IgD-negative memory B cell (primary cell): ENCODE results near the gene IP6K2. TPM values are rescaled to one million over a fixed set of nuclear protein-coding genes. Genes with fewer than 3 reads are reported as not detected.
A peak's percentile ranks its signal among the peaks of the same experiment; 100 is the strongest.

Experiments
- H3K27ac Mint-ChIP-seq, 3 donors: one replicate each; pipeline ENCODE4 v1.8.0; 2020 to 2022; ENCODE audit warnings: mild to moderate bottlenecking in 3 of 3, mixed read lengths in 3 of 3, moderate library complexity in 1 of 3
- H3K27me3 Mint-ChIP-seq: one replicate; pipeline ENCODE4 v1.8.0; 2021; ENCODE audit warnings: mixed read lengths
- H3K36me3 Mint-ChIP-seq: one replicate; pipeline ENCODE4 v1.8.0; 2020; ENCODE audit warnings: mild to moderate bottlenecking, mixed read lengths
- H3K4me1 Mint-ChIP-seq, 3 donors: one replicate each; pipeline ENCODE4 v1.8.0; 2020 to 2022; ENCODE audit warnings: mixed read lengths in 3 of 3, mild to moderate bottlenecking in 1 of 3
- H3K4me3 Mint-ChIP-seq, 4 donors: one replicate each; pipeline ENCODE4 v1.8.0; 2020 to 2022; ENCODE audit warnings: mild to moderate bottlenecking in 4 of 4, mixed read lengths in 4 of 4, moderate library complexity in 3 of 4
- H3K9me3 Mint-ChIP-seq, 3 donors: one replicate each; pipeline ENCODE4 v1.8.0; 2020 to 2021; ENCODE audit warnings: mixed read lengths in 3 of 3, mild to moderate bottlenecking in 1 of 3
- polyA plus RNA-seq: library from polyadenylated mRNA; unstranded; fragments of 300-500 nt; fragmentation: Illumina TruSeq; gene quantifications from one replicate; pipeline ENCODE4 v1.2.3, GENCODE V29; 2021

The IP6K2 gene
- polyA plus RNA-seq, 1 donor from 2014 or later = 43.4 TPM

GRCh38 chr3:48688032-48688736, 28.8 kb downstream of the IP6K2 start:
- Mint-ChIP-seq H3K4me3 (peak overlapping the region in 1 of 4 donors; percentile 63), H3K9me3 (no peaks in the 10 kb centered on the region), H3K27me3 (no peaks in the 10 kb centered on the region), H3K27ac (peak overlapping the region in 2 of 3 donors; percentile 23 to 31), H3K36me3 (peaks cover 1% of the 10 kb centered on the region), H3K4me1 (peaks cover 3 to 27% (median 16%) of the 10 kb centered on the region in 3 donors)

- Mint-ChIP-seq H3K4me3 (peak overlapping the region in 1 of 4 donors; percentile 84), H3K27me3 (no peaks in the 10 kb centered on the region), H3K9me3 (no peaks in the 10 kb centered on the region), H3K4me1 (peaks cover 3 to 23% (median 13%) of the 10 kb centered on the region in 3 donors), H3K36me3 (peaks cover 1% of the 10 kb centered on the region), H3K27ac (peak overlapping the region in 1 of 3 donors; percentile 41)
Measured at GRCh38 chr3:48687220-48687678, 29.8 kb downstream of the IP6K2 start.

GRCh38 chr3:48686538-48687219, 30.3 kb downstream of the IP6K2 start:
- no peaks in the 10 kb centered on the region for H3K9me3 Mint-ChIP-seq
- H3K36me3 Mint-ChIP-seq = peaks cover 1% of the 10 kb centered on the region
- no peaks in the 10 kb centered on the region for H3K27me3 Mint-ChIP-seq
- H3K4me3 Mint-ChIP-seq = peak overlapping the region; percentile 84 to 98 (median 91)
- H3K4me1 Mint-ChIP-seq = peaks cover 3 to 23% (median 13%) of the 10 kb centered on the region in 3 donors
- peak overlapping the region in 1 of 3 donors; percentile 84 for H3K27ac Mint-ChIP-seq

GRCh38 chr3:48685603-48686511, 31.2 kb downstream of the IP6K2 start, which contains the start of gene NCKIPSD:
NCKIPSD (minus strand) TSS chr3:48685915; CDS start chr3:48685807, 108 bp downstream.
- Mint-ChIP-seq H3K27me3 (no peaks in the 10 kb centered on the region), H3K9me3 (no peaks in the 10 kb centered on the region), H3K4me1 (peaks cover 3 to 22% (median 16%) of the 10 kb centered on the region in 3 donors), H3K4me3 (peak within 1 kb of the TSS; percentile 84 to 98 (median 91)), H3K36me3 (peaks cover 1% of the 10 kb centered on the region), H3K27ac (peak within 1 kb of the TSS; percentile 84 to 91 (median 90))

- Mint-ChIP-seq H3K4me1 (peaks cover 3 to 28% (median 22%) of the 10 kb centered on the region in 3 donors), H3K9me3 (no peaks in the 10 kb centered on the region), H3K36me3 (peaks cover 4% of the 10 kb centered on the region), H3K27ac (peak overlapping the region in 1 of 3 donors; percentile 84), H3K27me3 (no peaks in the 10 kb centered on the region), H3K4me3 (peak overlapping the region; percentile 84 to 98 (median 91))
Measured at GRCh38 chr3:48685293-48685602, 31.8 kb downstream of the IP6K2 start.

- Mint-ChIP-seq H3K4me1 (peaks cover 7 to 33% (median 28%) of the 10 kb centered on the region in 3 donors), H3K4me3 (peak overlapping the region; percentile 73 to 98 (median 86)), H3K27ac (peak overlapping the region in 2 of 3 donors; percentile 1 to 47), H3K27me3 (peaks cover 1% of the 10 kb centered on the region), H3K9me3 (no peaks in the 10 kb centered on the region), H3K36me3 (peaks cover 6% of the 10 kb centered on the region)
Measured at GRCh38 chr3:48684480-48685143, 32.4 kb downstream of the IP6K2 start.

GRCh38 chr3:48684054-48684349, 33.0 kb downstream of the IP6K2 start:
- H3K27me3 Mint-ChIP-seq = peaks cover 2% of the 10 kb centered on the region
- peak overlapping the region in 2 of 4 donors; percentile 3 to 84 for H3K4me3 Mint-ChIP-seq
- peaks cover 6% of the 10 kb centered on the region for H3K36me3 Mint-ChIP-seq
- no peaks in the 10 kb centered on the region for H3K9me3 Mint-ChIP-seq
- peaks cover 10 to 38% (median 34%) of the 10 kb centered on the region in 3 donors for H3K4me1 Mint-ChIP-seq
- peak overlapping the region in 1 of 3 donors; percentile 47 for H3K27ac Mint-ChIP-seq

GRCh38 chr3:48682786-48683185, 34.2 kb downstream of the IP6K2 start:
- Mint-ChIP-seq H3K27me3 (peaks cover 2% of the 10 kb centered on the region), H3K9me3 (no peaks in the 10 kb centered on the region), H3K4me3 (peak overlapping the region in 1 of 4 donors; percentile 22), H3K4me1 (peaks cover 10 to 42% (median 34%) of the 10 kb centered on the region in 3 donors), H3K27ac (no peak overlapping the region), H3K36me3 (peaks cover 7% of the 10 kb centered on the region)

GRCh38 chr3:48681974-48682610, 34.9 kb downstream of the IP6K2 start:
- Mint-ChIP-seq H3K27me3 (peaks cover 2% of the 10 kb centered on the region), H3K9me3 (no peaks in the 10 kb centered on the region), H3K4me3 (no peak overlapping the region), H3K27ac (no peak overlapping the region), H3K4me1 (peaks cover 10 to 42% (median 34%) of the 10 kb centered on the region in 3 donors), H3K36me3 (peaks cover 9% of the 10 kb centered on the region)

GRCh38 chr3:48681541-48681880, 35.5 kb downstream of the IP6K2 start:
- Mint-ChIP-seq H3K4me3 (no peak overlapping the region), H3K36me3 (peaks cover 9% of the 10 kb centered on the region), H3K4me1 (peaks cover 8 to 39% (median 32%) of the 10 kb centered on the region in 3 donors), H3K27me3 (peaks cover 2% of the 10 kb centered on the region), H3K9me3 (no peaks in the 10 kb centered on the region), H3K27ac (no peak overlapping the region)

- peak overlapping the region in 1 of 4 donors; percentile 49 for H3K4me3 Mint-ChIP-seq
- peaks cover 2% of the 10 kb centered on the region for H3K27me3 Mint-ChIP-seq
- H3K9me3 Mint-ChIP-seq = no peaks in the 10 kb centered on the region
- H3K4me1 Mint-ChIP-seq = peaks cover 6 to 34% (median 29%) of the 10 kb centered on the region in 3 donors
- H3K36me3 Mint-ChIP-seq = peaks cover 9% of the 10 kb centered on the region
- peak overlapping the region in 1 of 3 donors; percentile 78 for H3K27ac Mint-ChIP-seq
Measured at GRCh38 chr3:48680811-48681540, 36.0 kb downstream of the IP6K2 start.

- Mint-ChIP-seq H3K27ac (peak overlapping the region in 1 of 3 donors; percentile 1), H3K9me3 (no peaks in the 10 kb centered on the region), H3K4me1 (peaks cover 6 to 31% (median 26%) of the 10 kb centered on the region in 3 donors), H3K36me3 (peaks cover 9% of the 10 kb centered on the region), H3K4me3 (peak overlapping the region in 3 of 4 donors; percentile 1 to 86 (median 84)), H3K27me3 (peaks cover 2% of the 10 kb centered on the region)
Measured at GRCh38 chr3:48679411-48680391, 37.3 kb downstream of the IP6K2 start.
